ENCODE measurements around the gene CARF. TPM values are rescaled to one million over a fixed set of nuclear protein-coding genes. Genes with fewer than 3 reads are reported as not detected.
A peak's percentile ranks its signal among the peaks of the same experiment; 100 is the strongest.

The CARF gene
- polyA plus RNA-seq, 3 donors = 1.1 to 4.6 (median 2.8) TPM

DNA sequence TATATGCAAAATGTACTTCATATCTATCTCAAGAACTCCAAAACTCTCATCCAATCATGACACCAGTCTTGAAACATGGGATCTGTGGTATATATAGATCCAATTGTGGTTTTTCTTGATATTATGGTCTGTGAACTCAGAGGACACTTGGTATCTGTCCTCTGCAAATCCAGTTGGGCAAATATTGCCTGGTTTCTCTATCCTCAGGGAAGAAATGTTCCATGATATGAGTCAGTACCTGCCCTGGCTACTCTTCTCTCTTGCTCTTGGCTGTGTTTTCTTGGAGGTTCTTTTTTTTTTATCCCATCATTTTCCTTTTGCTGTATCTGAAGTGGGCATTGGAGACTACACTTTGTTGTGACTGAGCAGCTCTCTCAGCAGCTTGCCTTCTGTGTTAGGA lies 113.5 kb downstream of the CARF start:
- DNase-seq = no peak
- H3K9me3 ChIP-seq (replicated peaks in 1 of 2; ENCODE audit: control insufficient read depth in 1 of 2, insufficient read depth in 1 of 2, low read length in 2 of 2) = no peaks in the 10 kb centered on the region
- Mint-ChIP-seq H3K9me3 (no peaks in the 10 kb centered on the region), H3K36me3 (peaks cover 4 to 11% of the 10 kb centered on the region in 2 donors), H3K27ac (no peak overlapping the region), H3K4me3 (no peak overlapping the region), H3K4me1 (peaks cover 1% of the 10 kb centered on the region), H3K27me3 (ENCODE audit: low read depth in 3 of 3) (peaks cover 0 to 5% (median 0%) of the 10 kb centered on the region in 3 donors)
- intact Hi-C loops (cut with micrococcal nuclease) = no loop called here
- no peak overlapping the region for H3K27ac ChIP-seq (ENCODE audit: low read depth in 1 of 2, low read length in 2 of 2)
- no peaks in the 10 kb centered on the region for H3K79me2 ChIP-seq (ENCODE audit: insufficient read depth, low read length)
- no peaks in the 10 kb centered on the region for H3K36me3 ChIP-seq (replicated peaks in 1 of 2; ENCODE audit: control insufficient read depth in 1 of 2, insufficient read depth in 2 of 2, low read length in 2 of 2)
- H3K4me2 ChIP-seq (replicated peaks; ENCODE audit: extremely low read depth, low read length, poor library complexity, severe bottlenecking) = no peak overlapping the region
- H3K9ac ChIP-seq (ENCODE audit: insufficient read depth, low read length, poor library complexity, severe bottlenecking) = no peak overlapping the region
- H3K4me1 ChIP-seq (ENCODE audit: control insufficient read depth in 1 of 2, insufficient read depth in 2 of 2, low read length in 2 of 2) = no peaks in the 10 kb centered on the region
- TF ChIP-seq, protein P1, sequence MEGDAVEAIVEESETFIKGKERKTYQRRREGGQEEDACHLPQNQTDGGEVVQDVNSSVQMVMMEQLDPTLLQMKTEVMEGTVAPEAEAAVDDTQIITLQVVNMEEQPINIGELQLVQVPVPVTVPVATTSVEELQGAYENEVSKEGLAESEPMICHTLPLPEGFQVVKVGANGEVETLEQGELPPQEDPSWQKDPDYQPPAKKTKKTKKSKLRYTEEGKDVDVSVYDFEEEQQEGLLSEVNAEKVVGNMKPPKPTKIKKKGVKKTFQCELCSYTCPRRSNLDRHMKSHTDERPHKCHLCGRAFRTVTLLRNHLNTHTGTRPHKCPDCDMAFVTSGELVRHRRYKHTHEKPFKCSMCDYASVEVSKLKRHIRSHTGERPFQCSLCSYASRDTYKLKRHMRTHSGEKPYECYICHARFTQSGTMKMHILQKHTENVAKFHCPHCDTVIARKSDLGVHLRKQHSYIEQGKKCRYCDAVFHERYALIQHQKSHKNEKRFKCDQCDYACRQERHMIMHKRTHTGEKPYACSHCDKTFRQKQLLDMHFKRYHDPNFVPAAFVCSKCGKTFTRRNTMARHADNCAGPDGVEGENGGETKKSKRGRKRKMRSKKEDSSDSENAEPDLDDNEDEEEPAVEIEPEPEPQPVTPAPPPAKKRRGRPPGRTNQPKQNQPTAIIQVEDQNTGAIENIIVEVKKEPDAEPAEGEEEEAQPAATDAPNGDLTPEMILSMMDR (IDR thresholded peaks at IDR 0.05) = no peak
- H2AFZ ChIP-seq (ENCODE audit: insufficient read depth, low read depth, low read length, poor library complexity, severe bottlenecking) = no peak overlapping the region
- H3K4me3 ChIP-seq (replicated peaks in 1 of 3; ENCODE audit: low read depth in 2 of 3, low read length in 3 of 3) = no peak overlapping the region
- H4K20me1 ChIP-seq (ENCODE audit: insufficient read depth, low read length) = no peaks in the 10 kb centered on the region
- no peaks in the 10 kb centered on the region for H3K27me3 ChIP-seq (ENCODE audit: control insufficient read depth in 2 of 2, insufficient read depth in 2 of 2, low read length in 2 of 2)

DNA sequence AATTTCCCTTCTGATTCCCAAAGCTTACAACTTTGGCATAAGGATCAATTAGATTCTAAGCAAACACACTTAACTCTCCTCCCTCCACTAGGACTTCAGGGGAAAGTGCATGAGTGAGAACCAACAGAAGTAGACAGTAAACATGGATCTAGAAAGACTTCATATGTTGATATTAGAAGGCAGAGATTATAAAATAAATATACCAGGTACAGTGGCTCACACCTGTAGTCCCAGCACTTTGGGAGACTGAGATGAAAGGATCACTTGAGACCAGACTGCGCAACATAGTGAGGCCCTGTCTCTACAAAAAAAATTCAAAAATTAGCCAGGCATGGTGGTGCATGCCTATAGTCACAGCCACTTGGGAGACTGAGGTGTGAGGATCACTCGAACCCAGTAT lies 118.5 kb downstream of the CARF start:
- TF ChIP-seq, protein P1 (IDR thresholded peaks at IDR 0.05) = no peak
- no CpG with 5 or more reads among the region's 2 CpGs for WGBS (ENCODE audit: insufficient coverage)
- no peak for DNase-seq
- Histone ChIP-seq H3K79me2 (ENCODE audit: insufficient read depth, low read length) (no peaks in the 10 kb centered on the region), H3K9me3 (replicated peaks in 1 of 2; ENCODE audit: control insufficient read depth in 1 of 2, insufficient read depth in 1 of 2, low read length in 2 of 2) (no peaks in the 10 kb centered on the region), H3K9ac (ENCODE audit: insufficient read depth, low read length, poor library complexity, severe bottlenecking) (no peak overlapping the region), H3K27ac (ENCODE audit: low read depth in 1 of 2, low read length in 2 of 2) (no peak overlapping the region), H3K36me3 (replicated peaks in 1 of 2; ENCODE audit: control insufficient read depth in 1 of 2, insufficient read depth in 2 of 2, low read length in 2 of 2) (no peaks in the 10 kb centered on the region), H3K27me3 (ENCODE audit: control insufficient read depth in 2 of 2, insufficient read depth in 2 of 2, low read length in 2 of 2) (no peaks in the 10 kb centered on the region), H3K4me3 (replicated peaks in 1 of 3; ENCODE audit: low read depth in 2 of 3, low read length in 3 of 3) (no peak overlapping the region), H4K20me1 (ENCODE audit: insufficient read depth, low read length) (no peaks in the 10 kb centered on the region), H2AFZ (ENCODE audit: insufficient read depth, low read depth, low read length, poor library complexity, severe bottlenecking) (no peak overlapping the region), H3K4me2 (replicated peaks; ENCODE audit: extremely low read depth, low read length, poor library complexity, severe bottlenecking) (no peak overlapping the region), H3K4me1 (ENCODE audit: control insufficient read depth in 1 of 2, insufficient read depth in 2 of 2, low read length in 2 of 2) (no peaks in the 10 kb centered on the region)
- H3K27ac Mint-ChIP-seq = peak overlapping the region in 1 of 7 donors; percentile 11
- intact Hi-C loops (cut with micrococcal nuclease) = no loop called here
- peaks cover 0 to 4% (median 0%) of the 10 kb centered on the region in 3 donors for H3K27me3 Mint-ChIP-seq (ENCODE audit: low read depth in 3 of 3)
- H3K36me3 Mint-ChIP-seq = peaks cover 2 to 7% of the 10 kb centered on the region in 2 donors
- H3K4me1 Mint-ChIP-seq = peaks cover 4% of the 10 kb centered on the region
- H3K9me3 Mint-ChIP-seq = no peaks in the 10 kb centered on the region
- no peak overlapping the region for H3K4me3 Mint-ChIP-seq

Measured in CD14-positive monocyte (primary cell).